HG02884 (cell line): ENCODE results near the gene PROX1.

Experiments
- ATAC-seq: cut with Tn5 transposase; IDR thresholded peaks from one replicate; pipeline ENCODE4 v1.9.1; 2021; ENCODE audit warnings: mild to moderate bottlenecking, moderate library complexity; ENCODE audit not compliant: unreplicated experiment

Gene PROX1

DNA sequence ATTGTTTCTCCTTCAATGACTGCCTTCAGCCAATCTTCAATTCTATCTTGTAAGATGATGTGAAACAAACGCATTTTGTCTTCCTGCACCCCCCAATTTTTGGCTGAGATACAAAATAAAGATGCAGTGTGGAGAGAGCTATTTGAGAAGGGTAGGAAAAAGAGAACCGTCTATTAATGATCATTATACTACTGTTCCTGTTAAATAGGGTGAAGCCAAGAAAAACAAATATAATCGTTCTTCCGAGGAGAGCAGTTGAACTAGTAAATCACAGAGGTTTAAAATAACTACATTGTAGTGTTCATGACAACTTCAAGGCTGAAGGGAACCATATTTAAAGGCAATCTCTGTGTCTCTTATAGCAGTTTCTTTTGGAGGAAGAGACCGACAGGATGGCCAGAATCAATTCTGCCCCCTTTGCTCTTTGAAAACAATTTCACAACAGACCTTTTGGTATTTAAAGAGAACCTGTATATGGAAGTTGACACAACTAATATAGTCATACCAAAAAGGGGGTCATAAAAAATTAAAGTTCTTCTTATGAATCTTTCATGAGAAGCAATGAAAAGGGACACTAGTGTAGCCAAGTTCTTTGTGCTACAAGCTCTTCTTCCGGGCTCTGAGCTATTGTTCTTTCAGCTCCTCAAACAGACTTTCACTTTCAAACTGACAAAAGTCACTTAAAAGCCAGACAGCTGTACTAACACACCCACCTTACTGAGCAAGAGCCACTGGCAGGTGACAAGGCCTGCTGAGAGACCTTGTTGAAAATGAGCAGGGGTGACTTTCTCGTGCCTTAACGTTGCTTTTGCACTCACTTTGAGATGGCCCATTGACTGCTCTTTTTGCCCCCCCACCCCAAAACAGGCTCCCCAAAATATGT lies 30.9 kb downstream of the PROX1 start:
- ATAC-seq: peak; percentile 92

DNA sequence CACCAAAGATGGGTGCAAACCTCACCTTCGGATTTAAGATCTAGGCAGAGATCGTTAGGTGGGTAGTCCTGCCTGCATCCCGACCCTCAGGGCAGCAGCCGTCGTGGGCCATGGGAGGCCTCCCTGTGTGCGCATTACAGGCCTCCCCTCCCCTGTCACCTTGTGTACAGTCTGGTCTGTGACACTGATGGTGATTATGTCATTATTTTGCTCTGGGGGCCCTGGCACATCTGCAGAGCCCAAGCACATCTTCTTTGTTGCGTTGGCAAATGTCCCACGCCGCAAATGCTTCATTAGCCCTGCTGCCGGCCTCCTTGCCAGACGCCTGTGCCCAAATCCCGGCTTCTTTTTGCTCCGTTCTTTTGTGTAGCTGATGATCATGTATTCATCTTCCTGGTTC lies 31.7 kb downstream of the PROX1 start:
- no peak for ATAC-seq

DNA sequence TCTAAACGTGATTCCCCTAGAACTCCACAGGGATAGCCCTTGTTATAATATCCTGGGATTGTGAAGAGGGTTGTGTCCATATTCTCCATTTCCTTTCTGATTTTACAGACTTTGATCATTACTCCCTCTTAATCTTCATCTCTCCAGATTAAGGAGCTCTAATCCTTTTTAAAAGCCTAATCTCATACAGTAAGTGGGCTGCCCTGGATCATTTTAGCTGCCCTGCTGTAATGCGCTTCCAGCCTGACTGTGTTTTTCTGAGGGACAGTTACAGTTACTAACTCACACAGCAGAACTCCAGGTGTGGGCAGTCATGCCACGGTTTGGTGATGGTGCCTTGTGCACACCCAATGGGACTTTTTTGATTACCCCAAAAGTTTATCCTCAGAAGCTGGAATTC lies 33.5 kb downstream of the PROX1 start:
- ATAC-seq: no peak

DNA sequence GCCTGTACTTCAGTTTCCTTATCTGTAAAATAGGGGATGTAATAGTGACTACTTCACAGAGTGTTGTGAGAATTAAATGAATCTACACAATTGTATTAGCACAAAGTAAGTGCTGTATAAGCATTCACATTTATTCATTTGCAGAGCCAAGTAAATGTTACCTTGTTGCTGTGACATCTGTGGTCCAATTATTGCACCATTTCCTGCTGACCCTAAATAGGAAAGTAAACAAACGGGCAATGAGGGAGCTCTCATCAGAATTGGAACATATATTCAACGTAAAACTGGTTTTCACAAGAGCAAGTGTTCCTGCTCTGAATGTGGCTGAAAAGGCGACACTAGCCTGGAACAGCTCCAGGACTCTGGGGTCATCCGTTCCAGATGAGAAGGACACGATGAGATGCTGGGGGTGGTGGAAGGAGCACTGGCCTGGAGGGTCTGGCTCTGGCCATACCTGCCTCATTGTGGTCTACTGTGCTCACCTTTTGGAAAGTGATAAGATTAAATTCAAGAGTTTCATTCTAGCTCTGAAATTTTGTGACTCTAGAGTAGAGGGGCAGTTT lies 34.5 kb downstream of the PROX1 start:
- ATAC-seq: no peak

DNA sequence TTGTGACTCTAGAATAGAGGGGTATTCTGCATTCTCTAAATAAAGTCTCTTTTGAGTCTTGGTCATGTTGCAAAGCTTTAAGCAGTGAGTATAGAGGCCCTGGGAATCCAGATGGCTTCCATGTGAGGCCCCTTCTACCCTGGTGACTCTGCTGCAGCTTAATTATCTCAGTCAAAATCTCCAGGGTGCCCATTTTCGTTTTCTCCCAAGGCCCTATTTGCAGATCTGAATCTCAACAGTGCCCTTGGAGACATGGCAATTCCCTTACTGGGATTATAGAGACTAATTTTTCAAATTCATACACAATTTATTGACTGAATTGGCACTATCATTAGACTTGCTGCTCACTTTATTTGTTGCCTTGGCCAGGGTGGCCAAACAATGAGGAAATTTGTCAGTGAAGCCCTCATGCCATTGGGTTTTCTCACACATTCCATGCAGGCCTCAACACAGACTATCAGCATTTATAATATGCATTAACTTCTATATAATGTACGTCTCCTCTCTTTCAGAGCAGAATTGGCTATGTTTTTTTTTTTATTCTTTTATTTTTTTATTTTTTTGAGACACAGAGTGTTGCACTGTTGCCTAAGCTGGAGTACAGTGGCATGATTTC lies 35.1 kb downstream of the PROX1 start:
- no peak for ATAC-seq

DNA sequence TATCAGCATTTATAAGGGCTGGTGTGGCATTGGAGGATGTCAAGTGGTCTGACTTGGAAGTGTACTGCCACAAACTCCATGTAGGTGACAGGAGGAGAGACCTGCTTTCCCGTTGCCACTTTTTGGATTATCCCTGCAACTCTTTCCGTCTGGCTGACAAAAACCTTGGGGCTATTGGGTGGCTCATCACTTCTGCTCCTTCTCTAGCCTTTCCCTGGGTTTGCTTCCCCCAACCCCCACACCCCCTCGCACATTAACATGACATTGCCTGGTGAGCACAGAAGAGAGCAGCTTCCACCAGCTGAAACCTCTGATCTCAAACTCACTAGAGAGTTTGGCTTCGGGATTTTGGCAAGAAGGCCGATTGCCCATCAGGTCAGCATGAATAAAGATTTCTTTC lies 39.2 kb downstream of the PROX1 start:
- ATAC-seq: no peak

DNA sequence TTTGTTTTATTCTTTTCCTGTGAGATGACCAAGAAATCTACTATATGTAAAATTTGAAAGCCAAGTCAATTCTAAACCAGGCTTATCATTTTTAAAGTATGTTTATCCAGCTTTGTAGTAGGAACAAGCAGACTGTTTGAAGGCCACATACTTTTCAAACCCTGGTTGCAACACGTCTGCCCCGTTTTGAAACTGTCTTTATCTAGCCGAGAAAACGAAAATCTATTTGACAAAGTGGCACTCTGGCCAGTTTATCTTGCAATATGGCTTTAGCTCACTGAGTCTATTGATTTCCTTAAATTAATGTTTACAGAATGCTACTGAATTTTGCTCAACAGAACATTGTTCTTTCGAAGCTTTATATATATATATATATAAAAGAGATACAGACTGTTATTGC lies 39.7 kb downstream of the PROX1 start:
- no peak for ATAC-seq

DNA sequence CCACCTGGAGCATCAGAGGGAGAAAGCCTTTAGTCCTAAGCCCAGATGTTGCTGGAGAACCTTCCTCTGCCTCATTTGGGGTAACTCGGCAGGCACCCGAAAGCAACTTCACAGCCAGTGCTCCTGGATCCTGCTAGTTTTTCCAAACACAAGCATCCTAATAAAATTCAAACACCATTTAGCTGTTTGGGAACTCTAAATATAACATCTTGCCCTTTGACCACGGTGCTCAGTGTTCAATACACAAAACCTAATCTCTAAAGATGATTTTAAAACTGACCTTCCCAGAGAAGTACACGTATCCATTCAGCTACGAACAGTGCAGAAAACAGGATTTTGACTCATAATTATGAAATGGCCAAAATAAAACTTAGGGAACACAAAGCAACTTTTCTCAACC lies 40.3 kb downstream of the PROX1 start:
- ATAC-seq: no peak

DNA sequence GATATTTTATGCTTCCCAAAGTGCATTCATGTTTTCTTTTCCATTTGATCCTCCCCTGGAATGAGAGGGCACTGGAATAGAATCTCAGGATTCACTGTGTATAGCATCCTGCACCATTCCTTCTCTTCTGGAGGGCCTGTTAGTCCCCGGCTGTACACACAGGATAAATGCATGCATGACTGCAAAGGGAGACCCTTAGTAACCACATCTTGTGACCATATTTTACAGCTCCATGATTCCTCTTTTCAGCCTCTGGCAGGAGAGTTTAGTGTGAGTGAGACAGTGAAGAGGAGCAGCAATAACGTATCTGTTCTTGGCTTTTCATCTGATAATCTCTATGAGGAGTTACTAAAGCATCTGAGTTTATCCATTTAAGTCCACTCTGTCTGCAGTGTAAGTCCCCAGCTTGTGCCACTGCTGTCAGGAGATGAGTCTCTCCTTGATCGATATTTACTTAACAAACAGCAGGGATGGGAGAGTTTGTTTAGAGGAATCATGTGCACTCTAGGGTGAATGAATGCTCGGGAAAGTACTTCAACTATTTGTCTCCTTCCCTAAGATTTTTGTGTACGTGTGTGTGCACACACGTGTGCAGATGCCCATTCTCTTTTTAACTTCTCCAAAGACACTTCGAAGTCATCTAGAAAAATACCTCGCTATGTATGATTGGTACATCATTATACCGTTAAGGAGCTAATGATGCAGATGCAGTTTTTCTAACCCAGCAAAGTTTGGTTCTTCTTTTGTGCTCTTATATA lies 41.1 kb downstream of the PROX1 start:
- ATAC-seq: no peak

DNA sequence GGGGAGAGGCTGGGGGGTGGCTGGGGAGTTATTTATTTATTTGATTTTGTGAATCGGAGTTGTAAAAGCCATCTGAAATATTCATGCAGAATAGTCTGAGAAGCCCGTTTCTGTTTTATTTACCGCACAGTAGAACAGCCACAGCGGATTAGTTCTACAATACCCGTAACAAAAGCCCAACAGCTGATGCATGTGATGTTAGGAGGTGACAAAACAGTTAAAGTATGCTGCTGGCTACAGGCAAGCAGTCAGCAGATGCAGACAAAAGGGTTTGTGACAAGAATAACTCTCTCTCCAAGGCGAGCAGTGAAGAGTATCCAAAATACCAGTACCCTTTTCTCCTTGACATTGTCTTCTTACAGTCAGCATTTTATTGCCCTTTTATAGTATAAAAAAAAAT lies 42.0 kb downstream of the PROX1 start:
- ATAC-seq: no peak

DNA sequence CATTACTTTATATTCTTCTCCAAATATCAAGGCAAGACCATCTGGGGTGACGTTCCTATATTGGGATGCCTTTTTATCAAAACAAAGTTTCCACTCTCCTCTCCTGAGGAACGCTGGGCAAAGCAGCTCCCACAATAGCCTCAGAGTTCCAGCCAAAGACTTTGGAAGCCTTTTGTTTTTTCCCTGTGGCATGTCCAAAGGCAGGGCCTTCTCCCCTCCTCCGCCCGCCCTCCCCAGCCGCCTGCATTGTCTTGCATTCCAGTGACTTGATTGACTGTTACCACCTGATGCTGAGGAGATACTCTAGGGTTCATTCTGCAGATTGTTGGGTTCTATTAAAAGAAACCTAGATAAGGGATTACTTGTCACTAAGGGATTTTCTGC lies 43.5 kb downstream of the PROX1 start:
- no peak for ATAC-seq

DNA sequence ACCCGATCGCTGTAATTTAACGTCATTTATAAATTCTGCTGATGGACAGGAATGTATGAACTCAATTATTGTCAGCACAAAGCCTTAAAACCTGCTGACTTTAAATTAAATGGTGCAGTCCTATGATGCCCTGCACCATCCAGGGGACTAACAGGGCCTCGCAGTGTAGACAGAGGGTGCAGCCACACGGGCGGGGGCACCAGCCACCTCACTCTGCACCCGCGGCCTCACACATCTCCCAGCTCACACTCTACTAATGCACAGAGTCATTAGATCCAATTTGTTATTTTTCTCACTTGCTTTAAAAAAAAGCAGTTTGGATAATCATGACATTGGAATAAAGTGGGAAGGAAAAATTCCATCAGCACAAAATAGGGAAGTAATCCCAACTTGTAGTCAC lies 49.7 kb downstream of the PROX1 start:
- no peak for ATAC-seq

DNA sequence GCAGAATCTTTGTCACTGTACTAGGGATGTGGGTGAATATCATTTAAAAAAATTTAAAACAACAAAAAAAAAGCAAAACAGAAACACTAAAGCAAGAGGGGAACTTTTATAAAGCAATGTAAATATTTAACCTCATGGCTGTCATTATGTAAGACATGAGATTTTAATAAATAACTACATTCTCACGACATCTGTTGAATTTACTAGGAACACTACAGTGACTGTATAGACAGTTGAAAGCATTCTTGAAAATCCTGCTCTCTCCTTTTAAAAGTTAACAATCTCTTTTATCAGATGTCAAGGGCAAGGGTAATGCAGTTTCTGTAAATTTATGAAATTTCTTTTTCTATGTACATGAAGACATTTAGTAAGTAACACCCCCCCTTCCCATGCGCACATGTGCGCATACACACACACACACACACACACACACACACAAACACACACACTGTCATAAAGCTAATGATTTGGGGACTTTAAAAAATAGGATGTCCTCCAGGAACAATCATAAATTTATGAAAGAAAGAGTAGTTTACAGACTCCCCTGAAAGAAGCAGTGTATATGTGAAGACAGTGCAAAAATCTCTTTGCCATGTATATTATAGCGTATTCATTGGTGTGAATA lies 51.7 kb downstream of the PROX1 start:
- no peak for ATAC-seq

DNA sequence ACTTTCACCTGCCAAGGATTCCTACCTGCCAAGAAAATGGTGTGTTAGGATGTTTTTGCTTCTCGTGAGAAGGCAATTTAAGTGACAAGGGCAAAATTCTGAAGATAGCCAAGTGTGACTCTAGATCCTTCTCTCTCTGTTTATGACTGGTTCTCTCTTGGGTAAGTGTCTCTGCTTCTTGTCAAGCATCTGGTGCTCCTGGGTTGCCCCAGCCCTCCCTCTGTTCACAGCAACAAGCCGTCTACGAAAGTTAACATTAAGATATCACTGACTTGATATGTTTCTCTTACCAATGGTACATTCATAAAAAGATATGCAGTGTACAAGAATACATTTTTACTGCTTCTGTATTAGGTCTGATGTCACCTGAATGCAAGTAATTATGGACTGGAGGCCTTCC lies 55.4 kb downstream of the PROX1 start:
- ATAC-seq: no peak

DNA sequence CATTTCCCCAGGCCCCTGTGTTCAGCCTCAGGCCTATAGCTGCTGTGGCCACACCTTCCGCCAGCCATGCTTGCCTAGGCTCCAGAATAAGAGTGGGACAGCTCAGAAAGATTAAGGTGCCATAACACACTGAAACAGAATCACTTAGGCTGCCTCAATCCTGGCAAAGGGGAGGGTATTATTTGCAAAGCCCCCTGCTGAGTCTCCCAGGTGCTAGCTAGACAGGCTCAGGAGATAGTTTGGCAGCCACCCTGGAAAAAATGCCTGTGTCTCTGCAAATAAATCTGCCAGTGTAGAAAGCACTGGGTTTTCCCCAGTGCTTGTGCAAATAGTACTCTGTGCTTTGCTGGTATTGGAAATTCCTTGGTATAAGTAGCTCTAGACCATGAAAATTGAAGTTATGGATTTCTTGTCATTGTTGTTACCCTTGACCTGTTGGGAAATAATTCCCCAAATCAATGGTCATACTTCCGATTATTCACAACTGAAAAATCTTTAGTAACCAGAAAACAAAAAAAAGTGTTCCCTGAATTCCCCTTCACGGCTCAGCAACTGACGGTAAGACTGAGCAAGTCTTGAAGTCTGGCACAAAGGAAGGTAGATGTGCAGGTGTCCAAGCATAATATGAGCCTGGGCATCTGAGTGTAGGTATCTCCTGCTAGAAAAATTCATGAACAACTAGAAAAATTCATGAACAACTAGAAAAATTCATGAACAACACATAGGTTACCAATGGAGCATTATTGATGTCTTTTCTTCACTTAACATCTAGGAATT lies 56.9 kb downstream of the PROX1 start:
- no peak for ATAC-seq

DNA sequence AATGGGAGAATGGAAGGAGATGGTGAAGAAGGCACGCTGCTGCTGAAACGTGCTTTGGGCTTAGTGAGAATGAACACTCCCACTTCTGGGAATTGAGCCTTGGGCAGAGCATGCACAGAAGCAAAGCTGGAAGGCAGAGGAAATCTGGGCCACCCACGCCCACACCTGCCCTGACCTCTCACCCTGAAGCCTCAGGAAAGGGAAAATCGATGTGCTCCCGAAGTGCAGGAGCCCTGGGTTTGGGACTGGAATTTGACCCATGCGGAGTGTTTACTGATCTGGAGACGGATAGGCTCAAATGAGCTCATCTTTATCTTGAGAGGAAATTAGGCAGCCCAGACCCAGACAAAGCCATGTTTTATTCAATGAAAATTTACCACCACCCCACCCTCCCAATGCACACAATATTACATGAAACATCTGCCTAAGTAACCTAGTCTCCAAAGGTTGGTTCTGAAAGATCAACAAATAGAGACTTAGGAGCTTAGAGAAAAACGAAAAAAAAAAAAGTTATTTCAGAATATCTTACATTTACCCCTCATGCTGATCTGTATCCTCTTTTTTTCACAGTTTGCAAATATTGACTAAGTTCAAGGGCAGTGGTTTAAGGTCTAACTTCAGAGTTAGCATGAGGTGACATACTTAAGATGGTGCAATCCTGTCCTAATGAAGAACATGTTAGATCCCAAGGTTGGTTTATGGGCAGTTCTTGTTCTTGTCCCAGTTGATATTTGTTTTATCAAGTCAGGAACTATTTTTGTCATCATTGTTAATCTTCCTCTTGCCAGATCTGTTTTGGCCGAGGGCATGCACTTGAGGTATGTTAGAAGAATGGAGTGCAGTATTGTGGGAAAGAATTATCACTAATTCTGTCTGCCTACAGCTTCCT lies 63.0 kb downstream of the PROX1 start:
- no peak for ATAC-seq

DNA sequence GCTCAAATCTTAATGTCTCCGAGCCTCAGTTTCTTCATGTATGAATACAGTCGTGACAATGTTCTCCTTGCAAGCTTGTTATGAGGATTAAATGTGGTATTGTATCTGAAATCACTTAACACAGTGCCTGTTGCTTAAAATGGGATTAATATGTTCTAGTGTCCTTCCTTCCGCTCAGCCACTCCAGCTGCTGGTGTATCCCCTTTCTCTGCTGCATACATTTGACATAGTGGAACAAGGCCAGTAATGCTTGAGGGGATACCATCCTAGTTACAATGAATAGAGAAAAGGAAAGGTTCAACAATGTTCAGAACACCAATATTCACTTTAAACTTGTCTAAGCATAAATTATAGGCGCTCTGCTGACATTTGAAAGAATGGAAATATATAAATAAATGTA lies 64.0 kb downstream of the PROX1 start:
- no peak for ATAC-seq

DNA sequence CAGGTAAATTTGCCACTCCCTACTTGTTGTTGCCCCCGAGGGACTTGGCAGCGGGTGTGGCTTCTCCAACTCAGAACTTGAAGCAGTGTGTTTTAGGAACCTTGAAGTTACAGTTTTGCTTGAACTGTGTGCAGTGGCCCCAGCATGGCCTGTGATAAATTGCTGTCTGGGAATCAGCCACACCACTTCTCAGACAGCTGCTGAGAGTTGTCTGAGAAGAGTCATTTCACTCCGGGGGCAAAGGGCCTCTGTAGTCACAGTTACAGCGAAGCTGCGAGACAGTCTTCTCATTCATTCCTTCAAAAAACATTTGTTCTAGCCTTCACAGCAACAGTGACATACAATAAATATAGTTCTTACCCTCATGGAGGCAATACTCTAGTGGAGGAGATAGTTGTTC lies 70.3 kb downstream of the PROX1 start:
- ATAC-seq: no peak

DNA sequence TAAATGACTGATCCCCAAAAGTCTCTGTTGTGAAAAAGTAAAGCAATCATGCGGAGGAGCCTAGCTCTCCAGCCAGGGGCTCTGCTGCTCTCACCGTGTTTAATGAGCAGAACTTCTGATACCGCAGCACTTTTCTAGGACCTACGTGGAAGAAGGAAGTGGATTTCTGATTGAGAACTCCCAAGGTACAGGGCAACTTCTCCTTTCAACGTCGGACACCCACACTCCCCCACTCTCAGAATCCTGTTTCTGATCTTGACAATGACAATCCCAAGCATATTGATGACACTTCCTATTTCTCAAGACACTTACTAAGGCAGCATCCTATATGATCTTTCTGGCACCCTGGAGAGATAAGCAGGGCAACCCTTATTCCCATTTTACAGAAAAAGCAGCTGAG lies 78.4 kb downstream of the PROX1 start:
- ATAC-seq: no peak
